HFFc6 (cell line): ENCODE measurements around the gene ANKS1A. TPM values are rescaled to one million over a fixed set of nuclear protein-coding genes. Genes with fewer than 3 reads are reported as not detected.
"Not testable (repeated sequence)": the region's sequence is repeated elsewhere in the genome, so short reads cannot be mapped to it uniquely, and the experiment has no call there.

Source experiments
- DNase-seq: peaks from one replicate; pipeline ENCODE4 v3.0.0-alpha.2; 2018
- H3K27ac Mint-ChIP-seq: 2 replicates; pipeline ENCODE4 v1.8.0; 2020; ENCODE audit warnings: mild to moderate bottlenecking, mixed read lengths
- H3K27me3 Mint-ChIP-seq: 2 replicates; pipeline ENCODE4 v1.8.0; 2021; ENCODE audit warnings: mild to moderate bottlenecking, moderate library complexity, mixed read lengths; ENCODE audit not compliant: insufficient read depth
- H3K36me3 Mint-ChIP-seq: 2 replicates; pipeline ENCODE4 v1.8.0; 2021; ENCODE audit warnings: low read depth, mixed read lengths
- H3K4me1 Mint-ChIP-seq: 2 replicates; pipeline ENCODE4 v1.8.0; 2020; ENCODE audit warnings: low read depth, mixed read lengths
- H3K4me3 Mint-ChIP-seq: 2 replicates; pipeline ENCODE4 v1.8.0; 2020; ENCODE audit warnings: mild to moderate bottlenecking, moderate library complexity, mixed read lengths
- H3K9me3 Mint-ChIP-seq: 2 replicates; pipeline ENCODE4 v1.8.0; 2020; ENCODE audit warnings: mild to moderate bottlenecking, mixed read lengths
- long read RNA-seq: library from polyadenylated mRNA; unstranded; transcript quantifications from one replicate; pipeline ENCODE4 v2.0.0, GENCODE V29; 2019
- total RNA-seq, 6 experiments: library from RNA; stranded (reverse); fragmentation: NEBNext Ultra II Directional; extraction: Animal tissue kit (Norgen Biotek cat#: 25700); gene quantifications; 2 replicates in 1 of 6; 3 replicates in 5 of 6; pipeline ENCODE4 v1.2.3, GENCODE V29; 2021
- TF ChIP-seq, protein P1 (sequence below): fragments of 200-600 bp; sonication (generic); IDR thresholded peaks from 2 replicates; pipeline ENCODE4 v1.5.0; 2021; ENCODE audit warnings: antibody characterized with exemption, mild to moderate bottlenecking

Gene ANKS1A
- total RNA-seq = 10 to 100 TPM; 11.6 to 13.5 (median 13.1) TPM
- long read RNA-seq, partial matches to known transcripts = 1 of 8 reads
- long read RNA-seq, other reads (novel, unspliced or antisense) = 7 of 8 reads

- peaks cover 28% of the 10 kb centered on the region for H3K4me1 Mint-ChIP-seq
- DNase-seq = peak; percentile 21
- peak within 1 kb of the TSS; percentile 100 for H3K4me3 Mint-ChIP-seq
- peaks cover 19% of the 10 kb centered on the region for H3K36me3 Mint-ChIP-seq
- H3K9me3 Mint-ChIP-seq = no peaks in the 10 kb centered on the region
- TF ChIP-seq, protein P1, sequence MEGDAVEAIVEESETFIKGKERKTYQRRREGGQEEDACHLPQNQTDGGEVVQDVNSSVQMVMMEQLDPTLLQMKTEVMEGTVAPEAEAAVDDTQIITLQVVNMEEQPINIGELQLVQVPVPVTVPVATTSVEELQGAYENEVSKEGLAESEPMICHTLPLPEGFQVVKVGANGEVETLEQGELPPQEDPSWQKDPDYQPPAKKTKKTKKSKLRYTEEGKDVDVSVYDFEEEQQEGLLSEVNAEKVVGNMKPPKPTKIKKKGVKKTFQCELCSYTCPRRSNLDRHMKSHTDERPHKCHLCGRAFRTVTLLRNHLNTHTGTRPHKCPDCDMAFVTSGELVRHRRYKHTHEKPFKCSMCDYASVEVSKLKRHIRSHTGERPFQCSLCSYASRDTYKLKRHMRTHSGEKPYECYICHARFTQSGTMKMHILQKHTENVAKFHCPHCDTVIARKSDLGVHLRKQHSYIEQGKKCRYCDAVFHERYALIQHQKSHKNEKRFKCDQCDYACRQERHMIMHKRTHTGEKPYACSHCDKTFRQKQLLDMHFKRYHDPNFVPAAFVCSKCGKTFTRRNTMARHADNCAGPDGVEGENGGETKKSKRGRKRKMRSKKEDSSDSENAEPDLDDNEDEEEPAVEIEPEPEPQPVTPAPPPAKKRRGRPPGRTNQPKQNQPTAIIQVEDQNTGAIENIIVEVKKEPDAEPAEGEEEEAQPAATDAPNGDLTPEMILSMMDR = no peak
- H3K27ac Mint-ChIP-seq = peak within 1 kb of the TSS; percentile 100
- H3K27me3 Mint-ChIP-seq = peaks cover 2% of the 10 kb centered on the region
Measured at GRCh38 chr6:34888874-34889555, at the start of gene ANKS1A. ANKS1A (plus strand) TSS chr6:34889255; CDS start chr6:34889403, 148 bp downstream.

DNA sequence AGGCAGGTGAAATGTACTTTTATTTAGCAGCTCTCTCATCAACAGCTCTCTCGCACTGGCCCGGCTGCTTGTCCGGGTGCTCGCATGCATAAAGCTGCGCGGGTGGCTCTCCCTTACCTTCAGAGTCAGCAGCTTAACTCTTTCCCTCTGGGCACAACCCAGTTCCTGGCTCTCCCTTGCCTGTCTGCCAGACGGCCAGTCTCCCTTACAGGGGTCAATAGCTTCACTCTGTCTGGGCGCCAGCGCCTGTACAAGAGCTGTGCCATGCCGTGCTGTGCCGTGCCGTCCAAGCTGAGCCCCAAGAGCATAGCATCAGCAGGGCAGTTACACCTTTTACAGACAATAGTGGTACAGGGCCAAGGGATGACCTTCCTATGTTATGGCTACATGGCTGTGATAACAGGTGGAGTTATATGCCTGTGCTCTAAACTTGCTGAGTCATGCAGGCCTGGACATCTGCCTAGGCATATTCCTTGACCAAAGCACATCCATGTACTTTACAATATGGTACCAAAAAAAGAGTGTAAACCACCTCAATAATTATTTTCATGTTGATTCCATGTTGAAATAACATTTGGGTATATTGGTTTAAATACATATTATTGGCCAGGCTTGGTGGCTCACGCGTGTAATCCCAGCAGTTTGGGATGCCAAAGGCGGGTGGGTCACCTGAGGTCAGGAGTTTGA lies 49.2 kb upstream of the ANKS1A start:
- Mint-ChIP-seq H3K27me3 (peaks cover 1% of the 10 kb centered on the region; the same call in 1 of the 2 replicates), H3K36me3 (peaks cover 12% of the 10 kb centered on the region), H3K27ac (no peak overlapping the region), H3K4me3 (no peak overlapping the region), H3K4me1 (peaks cover 32% of the 10 kb centered on the region), H3K9me3 (no peaks in the 10 kb centered on the region)
- TF ChIP-seq, protein P1 = no peak
- DNase-seq = no peak

GRCh38 chr6:34849066-34849465 lies 40.0 kb upstream of the ANKS1A start:
- H3K4me1 Mint-ChIP-seq = peaks cover 14% of the 10 kb centered on the region
- H3K27ac Mint-ChIP-seq, H3K36me3 Mint-ChIP-seq, H3K27me3 Mint-ChIP-seq, H3K4me3 Mint-ChIP-seq, DNase-seq, H3K9me3 Mint-ChIP-seq: not testable (repeated sequence)

- Mint-ChIP-seq H3K4me3 (no peak overlapping the region), H3K9me3 (no peaks in the 10 kb centered on the region), H3K4me1 (peaks cover 14% of the 10 kb centered on the region), H3K36me3 (peaks cover 10% of the 10 kb centered on the region), H3K27ac (no peak overlapping the region), H3K27me3 (peaks cover 1% of the 10 kb centered on the region)
- DNase-seq = no peak
- TF ChIP-seq, protein P1 = no peak
Measured at GRCh38 chr6:34851361-34851760, 37.7 kb upstream of the ANKS1A start.

DNA sequence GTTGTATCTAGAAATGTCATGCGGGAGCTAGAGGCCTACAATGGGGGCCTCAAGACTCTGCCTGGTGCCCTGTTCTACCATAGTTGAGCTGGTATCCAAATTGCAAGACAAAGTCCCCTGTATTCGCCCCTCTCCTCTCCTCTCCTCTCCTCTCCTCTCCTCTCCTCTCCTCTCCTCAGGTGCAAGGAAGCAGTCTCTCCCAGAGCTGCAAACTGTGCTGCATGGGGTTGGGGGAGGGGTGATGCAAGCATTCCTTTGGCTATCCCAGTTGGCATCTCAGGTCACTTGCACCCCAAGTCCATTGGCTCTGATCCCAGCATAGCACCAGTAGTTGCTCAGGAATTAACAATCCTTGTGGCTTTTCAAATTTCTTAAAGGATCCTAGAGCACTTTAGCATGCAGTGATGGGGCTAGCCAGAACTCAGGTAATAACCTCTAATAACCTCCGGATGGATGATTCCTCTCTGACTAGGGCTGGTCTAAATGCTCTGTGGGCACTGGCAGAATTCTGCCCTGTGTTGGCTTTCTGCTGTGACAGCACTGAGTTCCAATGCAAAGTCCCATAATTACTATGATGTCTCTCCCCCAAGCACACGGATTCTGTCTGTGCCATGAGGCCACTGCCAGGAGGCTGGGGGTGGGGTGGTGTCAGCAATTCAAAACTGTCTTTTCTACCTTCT lies 36.5 kb upstream of the ANKS1A start:
- DNase-seq = peak; percentile 48

More for the DNA sequence above, 36.5 kb upstream of the ANKS1A start:
- Mint-ChIP-seq H3K27me3 (peaks cover 1% of the 10 kb centered on the region), H3K36me3 (peaks cover 10% of the 10 kb centered on the region), H3K27ac (no peak overlapping the region), H3K4me3 (no peak overlapping the region), H3K4me1 (peaks cover 14% of the 10 kb centered on the region), H3K9me3 (no peaks in the 10 kb centered on the region)
- TF ChIP-seq, protein P1 = no peak
